Measurements from ENCODE around the gene MICU1.
"Not testable (repeated sequence)": the region's sequence is repeated elsewhere in the genome, so short reads cannot be mapped to it uniquely, and the experiment has no call there.

Gene MICU1

GRCh38 chr10:72561745-72562166 is 64.1 kb downstream of the MICU1 start:
- no peak for DNase-seq (ENCODE audit: low spot score)

DNA sequence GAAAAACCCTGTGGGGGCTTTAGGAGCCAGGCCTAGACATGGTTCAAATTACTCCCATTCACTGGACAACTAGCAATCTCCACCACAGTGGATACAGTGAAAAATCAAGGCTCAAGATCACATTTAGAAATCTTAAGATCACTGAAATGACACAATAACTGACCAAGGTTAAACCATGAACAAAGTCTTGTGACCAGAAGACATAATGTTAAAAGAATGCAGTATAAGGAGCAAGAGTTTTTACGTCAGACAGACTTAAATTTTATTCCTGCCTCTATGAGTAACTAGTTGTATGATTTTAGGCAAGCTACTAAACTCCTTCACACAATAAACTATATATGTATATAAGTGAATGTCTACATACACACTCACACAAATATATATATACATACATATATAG is 68.5 kb downstream of the MICU1 start:
- DNase-seq (ENCODE audit: low spot score): no peak

GRCh38 chr10:72552857-72553256 is 73.0 kb downstream of the MICU1 start:
- no peak for DNase-seq (ENCODE audit: low spot score)

GRCh38 chr10:72550239-72550638 is 75.6 kb downstream of the MICU1 start:
- DNase-seq (ENCODE audit: low spot score): no peak

DNA sequence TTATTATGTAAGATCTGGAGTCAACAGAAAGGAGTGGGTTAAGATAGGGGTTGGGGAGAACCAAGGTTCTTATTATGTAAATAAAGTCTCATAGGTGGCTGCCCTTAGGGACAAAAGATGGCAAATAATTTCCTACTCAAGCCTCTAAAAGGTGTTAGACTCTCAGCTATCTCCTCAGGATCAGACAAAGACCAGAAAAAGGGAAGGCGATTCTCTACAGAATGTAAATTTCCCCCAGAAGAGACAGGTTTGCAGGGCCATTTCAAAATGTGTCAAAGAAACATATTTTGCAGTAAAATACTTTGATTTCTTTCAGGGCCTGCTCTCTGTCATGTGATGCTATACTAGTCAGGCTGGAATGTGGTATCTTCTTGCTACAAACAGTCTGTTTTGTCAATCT is 80.3 kb downstream of the MICU1 start:
- no peak for DNase-seq (ENCODE audit: low spot score)

DNA sequence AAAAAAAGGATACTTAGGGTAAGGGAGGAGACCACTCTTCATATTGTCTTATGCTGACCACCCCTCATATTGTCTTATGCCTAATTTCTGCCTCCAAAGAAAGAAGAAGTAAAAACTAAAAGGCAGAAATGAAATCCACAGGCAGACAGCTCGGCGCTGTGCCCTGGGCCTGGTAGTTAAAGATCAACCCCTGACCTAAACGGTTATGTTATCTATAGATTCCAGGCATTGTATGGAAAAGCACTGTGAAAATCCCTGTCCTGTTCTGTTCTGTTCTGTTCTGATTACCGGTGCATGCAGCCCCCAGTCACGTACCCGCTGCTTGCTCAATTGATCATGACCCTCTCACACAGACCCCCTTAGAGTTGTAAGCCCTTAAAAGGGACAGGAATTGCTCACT is 82.0 kb downstream of the MICU1 start:
- DNase-seq (ENCODE audit: low spot score): not testable (repeated sequence)

- DNase-seq (ENCODE audit: low spot score): no peak
These were observed 83.5 kb downstream of the MICU1 start for GRCh38 chr10:72542396-72542815.

DNA sequence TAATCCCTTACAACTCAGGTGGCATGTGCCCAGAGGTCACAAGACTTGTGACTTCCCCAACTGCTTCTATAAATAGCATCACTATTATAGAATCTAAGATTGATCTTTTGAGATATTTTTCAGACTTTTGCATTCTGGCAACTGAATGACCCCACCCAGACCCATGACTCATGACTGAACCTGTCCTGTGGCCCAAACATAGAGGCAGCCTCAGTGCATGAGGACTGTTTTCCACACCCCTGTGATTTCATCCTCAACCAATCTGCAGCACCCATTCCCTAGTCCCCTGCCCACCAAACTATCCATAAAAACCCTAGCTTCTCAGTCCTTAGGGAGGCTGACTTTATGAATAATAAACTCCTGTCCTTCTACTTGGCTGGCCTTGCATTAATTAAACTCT is 84.5 kb downstream of the MICU1 start:
- no peak for DNase-seq (ENCODE audit: low spot score)

DNA sequence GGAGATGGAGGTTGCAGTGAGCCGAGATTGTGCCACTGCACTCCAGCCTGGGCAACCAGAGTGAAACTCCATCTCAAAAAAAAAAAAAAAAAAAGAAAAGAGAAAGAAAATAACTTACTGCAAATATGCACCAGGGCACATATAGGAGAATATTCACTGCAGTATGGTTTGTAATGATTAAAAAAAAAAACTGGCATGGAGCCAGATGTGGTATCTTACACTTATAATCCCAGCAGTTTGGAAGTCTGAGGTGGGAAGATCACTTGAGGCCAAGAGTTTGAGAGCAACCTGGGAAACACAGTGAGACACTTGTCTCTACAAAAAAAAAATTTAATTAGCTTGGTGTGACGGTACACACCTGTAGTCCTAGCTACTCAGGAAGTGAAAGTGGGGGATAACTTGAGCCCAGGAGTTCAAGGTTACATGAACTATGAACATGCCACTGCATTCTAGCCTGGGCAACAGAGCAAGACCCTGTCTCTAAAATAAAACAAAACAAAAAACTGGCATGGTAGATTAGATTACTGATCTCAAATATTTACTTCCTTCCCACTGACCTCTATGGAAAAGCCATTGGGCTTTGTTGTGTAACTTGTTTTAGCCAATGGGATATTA is 85.6 kb downstream of the MICU1 start:
- no peak for DNase-seq (ENCODE audit: low spot score)

DNA sequence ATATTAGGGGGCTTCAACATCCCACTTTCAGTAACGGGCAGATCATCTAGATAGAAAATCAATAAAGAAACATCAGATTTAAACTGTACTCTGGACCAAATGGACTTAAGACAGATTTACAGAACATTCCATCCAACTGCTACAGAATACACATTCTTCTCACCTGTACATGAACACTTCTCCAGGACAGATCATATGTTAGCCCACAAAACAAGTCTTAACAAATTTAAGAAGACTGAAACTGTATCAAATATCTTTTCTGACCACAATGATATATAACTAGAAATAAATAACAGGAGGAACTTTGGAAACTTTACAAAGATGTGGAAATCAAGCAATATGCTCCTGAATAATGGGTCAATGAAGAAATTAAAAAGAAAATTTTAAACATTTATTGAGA is 86.7 kb downstream of the MICU1 start:
- no peak for DNase-seq (ENCODE audit: low spot score)

DNA sequence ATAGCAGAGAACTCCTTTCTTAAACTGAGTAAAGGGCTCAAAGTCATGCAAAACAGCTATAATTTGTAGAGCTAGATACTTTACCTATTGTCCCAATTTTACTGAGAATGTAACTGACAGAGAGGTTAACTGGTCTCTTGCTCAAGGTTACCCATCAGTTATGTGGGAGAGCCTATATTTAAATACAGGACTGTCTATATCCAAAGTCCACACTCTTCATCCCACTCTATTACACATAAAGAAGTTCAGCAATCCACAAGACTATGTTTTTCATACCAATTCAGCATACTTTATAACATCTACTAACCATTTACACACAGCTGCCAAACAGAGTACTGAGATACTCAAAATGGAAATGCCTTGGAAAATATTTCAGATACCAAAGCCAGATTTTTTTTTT is 100.2 kb downstream of the MICU1 start:
- no peak for DNase-seq (ENCODE audit: low spot score)

- DNase-seq (ENCODE audit: low spot score): no peak
These were observed 100.6 kb downstream of the MICU1 start for GRCh38 chr10:72525277-72525676.

GRCh38 chr10:72524489-72524888 is 101.4 kb downstream of the MICU1 start:
- DNase-seq (ENCODE audit: low spot score): no peak

- no peak for DNase-seq (ENCODE audit: low spot score)
These were observed 101.9 kb downstream of the MICU1 start for GRCh38 chr10:72523932-72524396.

DNA sequence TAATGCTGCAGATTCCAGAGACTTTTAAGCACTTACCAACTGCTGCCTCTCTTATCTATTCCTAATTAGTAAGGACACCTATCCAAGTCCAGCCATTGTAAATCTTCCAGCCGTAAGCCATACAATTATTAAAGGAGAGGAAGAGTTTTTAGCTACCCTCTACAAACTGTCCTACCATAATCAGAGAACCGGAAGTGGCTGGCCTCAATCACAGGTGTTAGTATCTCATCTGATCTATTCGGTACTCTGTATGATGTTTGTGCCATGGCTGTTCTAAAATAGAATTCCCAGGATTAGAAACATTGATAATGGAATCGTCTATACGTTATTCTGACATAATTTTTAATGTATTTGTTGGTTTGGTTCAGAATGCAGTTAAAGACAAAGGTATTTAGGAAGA is 102.8 kb downstream of the MICU1 start:
- no peak for DNase-seq (ENCODE audit: low spot score)

- no peak for DNase-seq (ENCODE audit: low spot score)
These were observed 108.6 kb downstream of the MICU1 start for GRCh38 chr10:72517244-72517643.

- DNase-seq (ENCODE audit: low spot score): no peak
These were observed 110.4 kb downstream of the MICU1 start for GRCh38 chr10:72515455-72515854.

DNA sequence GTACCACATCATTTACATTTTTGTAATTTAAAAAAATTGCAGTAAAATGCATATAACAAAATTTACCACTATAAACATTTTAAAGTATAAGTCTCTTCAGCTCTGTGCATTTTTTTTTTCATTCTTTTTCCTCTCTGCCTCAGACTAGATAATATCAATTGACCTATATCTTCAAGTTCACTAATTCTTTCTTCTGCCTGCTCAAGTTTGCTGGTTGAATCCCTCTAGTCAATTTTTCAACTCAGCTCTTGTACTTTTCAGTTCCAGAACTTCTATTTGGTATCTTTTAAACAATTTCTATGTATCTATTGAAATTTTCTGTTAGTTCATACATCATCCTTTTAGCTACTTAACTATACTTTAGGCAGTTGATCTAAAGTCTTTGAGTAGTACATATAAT is 112.0 kb downstream of the MICU1 start:
- no peak for DNase-seq (ENCODE audit: low spot score)

DNA sequence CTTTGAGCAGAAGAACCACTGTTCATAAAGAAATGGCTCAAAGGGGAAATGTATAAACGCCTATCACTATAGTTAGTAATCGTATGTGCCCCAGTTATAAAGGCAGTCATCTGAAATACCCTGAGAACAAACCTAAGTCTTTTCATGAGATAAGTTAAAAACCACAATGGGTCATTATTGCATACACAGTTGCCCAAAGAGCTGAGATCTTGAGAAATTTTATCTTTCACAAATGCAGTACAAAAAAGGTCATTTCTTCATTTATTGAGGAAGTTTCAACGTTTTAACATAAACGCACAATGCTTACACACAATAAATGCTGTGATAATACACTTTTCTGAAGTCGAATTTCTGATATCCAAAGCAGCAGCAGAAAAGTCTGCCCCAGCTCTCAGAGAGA is 114.4 kb downstream of the MICU1 start:
- no peak for DNase-seq (ENCODE audit: low spot score)

- no peak for DNase-seq (ENCODE audit: low spot score)
These were observed 115.9 kb downstream of the MICU1 start for GRCh38 chr10:72509941-72510340.

DNA sequence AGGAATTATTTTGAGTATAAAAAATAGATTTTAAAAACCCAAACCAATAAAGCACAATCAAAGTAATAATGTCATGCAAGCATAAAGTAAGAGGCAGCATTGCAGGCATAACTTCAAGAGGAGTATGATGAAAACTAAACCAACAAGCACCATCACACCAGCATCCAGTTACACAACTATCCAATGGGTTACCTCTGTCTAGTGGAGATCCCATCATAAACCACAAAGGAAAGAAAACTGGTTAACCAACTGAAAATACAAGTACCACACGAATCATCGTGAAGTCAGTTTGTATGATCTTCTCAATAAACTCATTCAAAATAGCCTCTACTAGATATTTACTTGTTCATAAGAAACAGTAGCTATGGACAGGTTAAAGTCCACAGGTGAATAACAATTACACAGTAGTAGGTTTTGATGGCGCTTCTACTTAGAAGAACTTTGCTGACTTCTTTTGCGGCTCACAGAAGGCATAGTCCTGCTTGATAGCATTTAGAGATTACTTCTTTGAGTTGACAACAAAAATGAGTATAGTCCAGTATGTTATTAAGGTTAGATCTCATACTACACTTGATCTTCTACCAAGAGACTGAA is 116.6 kb downstream of the MICU1 start:
- DNase-seq (ENCODE audit: low spot score): no peak

- no peak for DNase-seq (ENCODE audit: low spot score)
These were observed 117.8 kb downstream of the MICU1 start for GRCh38 chr10:72508033-72508432.

- DNase-seq (ENCODE audit: low spot score): no peak
These were observed 119.4 kb downstream of the MICU1 start for GRCh38 chr10:72506474-72506873.

DNA sequence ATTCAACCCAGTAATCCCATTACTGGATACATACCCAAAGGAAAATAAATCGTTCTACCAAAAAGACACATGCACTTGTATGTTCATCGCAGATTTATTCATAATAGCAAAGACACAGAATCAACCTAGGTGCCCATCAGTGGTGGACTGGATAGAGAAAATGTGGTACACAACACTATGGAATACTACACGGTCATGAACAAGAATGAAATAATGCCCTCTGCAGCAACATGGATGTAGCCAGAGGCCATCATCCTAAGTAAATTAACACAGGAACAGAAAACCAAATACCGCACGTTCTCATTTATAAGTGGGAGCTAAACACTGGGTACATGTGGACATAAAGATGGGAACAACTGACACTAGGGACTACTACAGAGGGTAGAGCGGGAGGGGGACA is 120.4 kb downstream of the MICU1 start:
- no peak for DNase-seq (ENCODE audit: low spot score)

Data from CD4-positive, alpha-beta T cell treated with Interleukin-2 at 100 ng/mL for 4 hours (primary cell).